Endodermal cell (in vitro differentiated cells): Measurements from ENCODE around the gene NEB. TPM values are rescaled to one million over a fixed set of nuclear protein-coding genes. Genes with fewer than 3 reads are reported as not detected.

Source experiments
- DNase-seq: peaks from one replicate; pipeline ENCODE4 v3.0.0-alpha.2; 2017
- H3K27ac ChIP-seq: 2 replicates; pipeline ENCODE4 v1.5.1; 2013; ENCODE audit warnings: mild to moderate bottlenecking, low read depth, low read length, moderate library complexity
- H3K27me3 ChIP-seq: 2 replicates; pipeline ENCODE4 v1.6.1; 2013; ENCODE audit warnings: mild to moderate bottlenecking, low read length, moderate library complexity; ENCODE audit not compliant: insufficient read depth, control insufficient read depth, poor library complexity, severe bottlenecking
- H3K36me3 ChIP-seq: 2 replicates; pipeline ENCODE4 v1.7.0; 2013; ENCODE audit warnings: mild to moderate bottlenecking, low read length, moderate library complexity; ENCODE audit not compliant: control insufficient read depth, insufficient read depth
- H3K4me1 ChIP-seq: one replicate; pipeline ENCODE4 v1.7.0; 2013; ENCODE audit warnings: low read length; ENCODE audit not compliant: control insufficient read depth, insufficient read depth
- H3K4me3 ChIP-seq: 2 replicates; pipeline ENCODE4 v1.5.1; 2013; ENCODE audit warnings: mild to moderate bottlenecking, low read length, moderate library complexity
- H3K9ac ChIP-seq: 2 replicates; pipeline ENCODE4 v1.6.1; 2013; ENCODE audit warnings: mild to moderate bottlenecking, low read length, moderate library complexity; ENCODE audit not compliant: poor library complexity, severe bottlenecking; ENCODE audit errors: extremely low read depth
- H3K9me3 ChIP-seq: 2 replicates; pipeline ENCODE4 v1.6.1; 2013; ENCODE audit warnings: mild to moderate bottlenecking, low read length, moderate library complexity; ENCODE audit not compliant: control insufficient read depth
- H3K27ac Mint-ChIP-seq: 2 replicates; pipeline ENCODE4 v1.8.0; 2020; ENCODE audit warnings: mixed read lengths
- H3K27me3 Mint-ChIP-seq: 2 replicates; pipeline ENCODE4 v1.8.0; 2021; ENCODE audit warnings: mild to moderate bottlenecking, mixed read lengths; ENCODE audit not compliant: insufficient read depth
- H3K36me3 Mint-ChIP-seq: 2 replicates; pipeline ENCODE4 v1.8.0; 2020; ENCODE audit warnings: low read depth, mixed read lengths
- H3K4me1 Mint-ChIP-seq: 2 replicates; pipeline ENCODE4 v1.8.0; 2020; ENCODE audit warnings: mixed read lengths
- H3K4me3 Mint-ChIP-seq: 2 replicates; pipeline ENCODE4 v1.8.0; 2020; ENCODE audit warnings: mild to moderate bottlenecking, moderate library complexity, mixed read lengths
- H3K9me3 Mint-ChIP-seq: 2 replicates; pipeline ENCODE4 v1.8.0; 2020; ENCODE audit warnings: mild to moderate bottlenecking, mixed read lengths
- WGBS, 2 experiments: methylation state at CpG; one replicate each; pipeline versions ENCODE4 v1.1.5 to v1.1.7; 2013; ENCODE audit warnings: missing lambda C conversion rate in 2 of 2, mixed read lengths in 1 of 2; ENCODE audit not compliant: insufficient coverage in 1 of 2, insufficient read length in 1 of 2; 5-methylcytosine and 5-hydroxymethylcytosine counted together
- total RNA-seq, 2 donors: library from RNA; stranded (reverse); fragmentation: NEBNext Ultra II Directional in 1 of 2; extraction: Animal tissue kit (Norgen Biotek cat#: 25700) in 1 of 2; gene quantifications; 2 replicates in 1 of 2; 3 replicates in 1 of 2; pipeline ENCODE4 v1.2.1, GENCODE V29; 2021
- TF ChIP-seq, protein P1 (sequence below): fragments of 200-600 bp; sonication (generic); conservative IDR thresholded peaks from 2 replicates; pipeline ENCODE4 v1.5.0; 2021; ENCODE audit warnings: antibody characterized with exemption, mild to moderate bottlenecking

The NEB gene
- total RNA-seq, 2 donors from 2014 or later: 4.4 to 5.4 TPM

DNA sequence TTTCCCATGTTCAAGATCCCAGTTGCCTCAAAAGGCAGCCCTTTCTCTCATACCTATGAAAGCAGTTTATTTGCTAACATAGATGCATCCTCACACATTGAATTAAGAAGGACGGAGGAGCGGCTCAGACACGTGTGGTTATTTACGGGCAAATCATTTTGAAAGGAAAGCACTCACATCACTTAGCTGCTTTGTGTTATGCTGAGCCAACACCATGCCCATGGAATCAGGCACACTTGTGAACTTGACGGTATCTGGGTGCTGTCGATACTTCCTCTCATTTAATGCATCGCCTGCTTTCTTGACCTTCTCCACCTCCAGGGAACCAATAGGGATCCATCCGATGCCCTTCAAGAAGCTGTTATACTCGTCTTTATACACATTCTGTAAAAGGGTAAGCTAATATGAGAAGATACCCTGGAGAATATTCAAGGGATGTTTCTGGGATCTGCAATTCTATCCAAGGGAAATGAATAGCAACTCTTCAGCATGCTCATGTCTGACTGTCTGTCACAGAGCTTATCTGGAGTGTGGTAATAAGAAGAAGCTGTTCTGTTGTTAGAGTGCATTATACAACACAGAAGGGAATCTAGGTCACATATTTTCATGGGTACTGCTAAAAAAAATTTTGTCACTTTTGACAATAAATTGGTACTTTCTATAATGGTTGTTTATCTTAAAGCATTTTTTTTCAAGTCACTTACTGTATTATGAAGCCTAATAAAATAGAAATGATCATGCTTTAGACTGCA lies 63.3 kb downstream of the NEB start:
- H3K27me3 Mint-ChIP-seq: no peaks in the 10 kb centered on the region

DNA sequence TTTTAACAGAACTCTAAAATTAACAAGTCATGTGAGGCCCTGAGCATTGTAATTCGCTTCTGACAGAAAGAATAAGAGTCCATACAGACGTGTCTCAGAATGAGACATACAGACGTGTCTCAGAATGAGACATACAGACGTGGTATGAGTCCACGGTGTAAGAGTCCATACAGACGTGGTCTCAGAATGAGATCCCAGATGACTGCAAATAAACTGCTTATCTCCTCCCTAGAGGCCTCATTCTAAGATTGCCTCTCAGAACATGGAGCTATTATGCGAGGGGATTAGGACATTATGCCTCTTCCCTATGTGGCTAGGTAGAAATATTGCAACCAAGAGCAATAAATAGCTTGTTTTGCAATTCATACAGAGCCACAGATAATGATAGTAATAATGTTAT lies 63.9 kb downstream of the NEB start:
- no peaks in the 10 kb centered on the region for H3K27me3 ChIP-seq
- H3K27ac ChIP-seq: no peak overlapping the region
- DNase-seq: no peak
- H3K4me1 ChIP-seq: peaks cover 5% of the 10 kb centered on the region
- Mint-ChIP-seq H3K4me3 (no peak overlapping the region), H3K27me3 (no peaks in the 10 kb centered on the region), H3K27ac (no peak overlapping the region), H3K36me3 (no peaks in the 10 kb centered on the region), H3K4me1 (peaks cover 14% of the 10 kb centered on the region), H3K9me3 (no peaks in the 10 kb centered on the region)
- H3K9me3 ChIP-seq: no peaks in the 10 kb centered on the region
- 89 to 91% methylated on average over 5 to 7 of the region's 7 CpGs for WGBS, 2 experiments
- TF ChIP-seq, protein P1, sequence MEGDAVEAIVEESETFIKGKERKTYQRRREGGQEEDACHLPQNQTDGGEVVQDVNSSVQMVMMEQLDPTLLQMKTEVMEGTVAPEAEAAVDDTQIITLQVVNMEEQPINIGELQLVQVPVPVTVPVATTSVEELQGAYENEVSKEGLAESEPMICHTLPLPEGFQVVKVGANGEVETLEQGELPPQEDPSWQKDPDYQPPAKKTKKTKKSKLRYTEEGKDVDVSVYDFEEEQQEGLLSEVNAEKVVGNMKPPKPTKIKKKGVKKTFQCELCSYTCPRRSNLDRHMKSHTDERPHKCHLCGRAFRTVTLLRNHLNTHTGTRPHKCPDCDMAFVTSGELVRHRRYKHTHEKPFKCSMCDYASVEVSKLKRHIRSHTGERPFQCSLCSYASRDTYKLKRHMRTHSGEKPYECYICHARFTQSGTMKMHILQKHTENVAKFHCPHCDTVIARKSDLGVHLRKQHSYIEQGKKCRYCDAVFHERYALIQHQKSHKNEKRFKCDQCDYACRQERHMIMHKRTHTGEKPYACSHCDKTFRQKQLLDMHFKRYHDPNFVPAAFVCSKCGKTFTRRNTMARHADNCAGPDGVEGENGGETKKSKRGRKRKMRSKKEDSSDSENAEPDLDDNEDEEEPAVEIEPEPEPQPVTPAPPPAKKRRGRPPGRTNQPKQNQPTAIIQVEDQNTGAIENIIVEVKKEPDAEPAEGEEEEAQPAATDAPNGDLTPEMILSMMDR: no peak
- no peak overlapping the region for H3K4me3 ChIP-seq
- no peaks in the 10 kb centered on the region for H3K36me3 ChIP-seq
- no peak overlapping the region for H3K9ac ChIP-seq

More for the DNA sequence above, 63.3 kb downstream of the NEB start:
- Histone ChIP-seq H3K9me3 (no peaks in the 10 kb centered on the region), H3K27me3 (no peaks in the 10 kb centered on the region), H3K9ac (no peak overlapping the region), H3K4me1 (peaks cover 5% of the 10 kb centered on the region), H3K36me3 (no peaks in the 10 kb centered on the region), H3K27ac (no peak overlapping the region), H3K4me3 (no peak overlapping the region)
- no peak overlapping the region for H3K27ac Mint-ChIP-seq
- no peaks in the 10 kb centered on the region for H3K36me3 Mint-ChIP-seq
- DNase-seq: no peak
- no peaks in the 10 kb centered on the region for H3K9me3 Mint-ChIP-seq
- H3K4me3 Mint-ChIP-seq: no peak overlapping the region
- peaks cover 14% of the 10 kb centered on the region for H3K4me1 Mint-ChIP-seq
- TF ChIP-seq, protein P1: no peak
- 92 to 94% methylated on average over 8 to 9 of the region's 9 CpGs for WGBS, 2 experiments

GRCh38 chr2:151669585-151670081 lies 64.6 kb downstream of the NEB start:
- Histone ChIP-seq H3K36me3 (no peaks in the 10 kb centered on the region), H3K9ac (no peak overlapping the region), H3K27me3 (no peaks in the 10 kb centered on the region), H3K4me1 (peaks cover 5% of the 10 kb centered on the region), H3K4me3 (no peak overlapping the region), H3K9me3 (no peaks in the 10 kb centered on the region), H3K27ac (no peak overlapping the region)
- Mint-ChIP-seq H3K9me3 (no peaks in the 10 kb centered on the region), H3K27ac (no peak overlapping the region), H3K4me3 (no peak overlapping the region), H3K36me3 (no peaks in the 10 kb centered on the region), H3K4me1 (peaks cover 14% of the 10 kb centered on the region), H3K27me3 (no peaks in the 10 kb centered on the region)
- TF ChIP-seq, protein P1: no peak
- 72 to 75% methylated on average over 6 of the region's 6 CpGs for WGBS, 2 experiments
- peak; percentile 55 for DNase-seq
